NCI-H1694 treated with DMSO at 0.1 percent for 48 hours (cell line): ENCODE data around the gene DLG4.
"Not testable (repeated sequence)": the region's sequence is repeated elsewhere in the genome, so short reads cannot be mapped to it uniquely, and the experiment has no call there.

Experiments used
- DNase-seq: peaks from one replicate; lab custom pipeline; 2025; lab: John Stamatoyannopoulos, UW

Gene DLG4

DNA sequence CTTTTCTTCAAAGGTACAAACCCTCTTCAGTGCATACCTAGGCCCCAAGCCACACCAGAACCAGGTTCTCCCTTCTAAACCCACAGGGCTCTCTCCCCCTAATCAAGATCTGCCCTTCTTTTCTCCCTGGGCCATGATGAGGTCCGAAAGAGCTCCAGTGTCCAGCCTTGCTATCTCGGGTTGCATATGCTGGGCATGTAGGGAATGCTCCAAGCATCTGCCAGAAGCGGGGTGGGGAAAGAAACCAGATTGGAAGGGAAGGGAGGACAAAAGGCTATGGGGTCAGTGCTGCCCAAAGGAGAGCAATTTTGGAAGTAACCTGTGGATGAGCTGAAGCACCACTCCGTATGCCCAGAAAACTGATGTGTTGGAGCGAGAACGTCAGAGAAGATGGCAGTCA is 29.6 kb upstream of the DLG4 start:
- DNase-seq, result no peak

DNA sequence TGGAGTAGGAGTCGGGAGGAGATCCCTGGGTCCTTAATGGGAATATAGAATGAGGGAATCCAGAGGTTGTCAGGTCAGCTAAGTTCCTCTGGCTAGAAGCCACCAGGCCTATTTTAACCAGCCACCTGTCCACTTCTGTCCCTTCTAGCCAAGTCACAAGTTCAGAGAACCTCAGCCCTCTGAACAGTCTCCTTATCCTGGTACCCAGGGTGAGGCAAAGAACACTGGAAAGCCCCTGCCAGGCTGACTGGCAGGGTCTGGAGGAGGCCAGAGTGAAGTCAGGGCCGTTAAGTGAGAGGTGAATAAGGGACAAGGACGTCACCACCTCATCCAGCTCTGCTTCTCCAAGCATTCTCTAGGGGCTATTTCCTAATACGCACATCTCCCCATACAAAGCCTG is 29.2 kb upstream of the DLG4 start:
- DNase-seq, result no peak

DNA sequence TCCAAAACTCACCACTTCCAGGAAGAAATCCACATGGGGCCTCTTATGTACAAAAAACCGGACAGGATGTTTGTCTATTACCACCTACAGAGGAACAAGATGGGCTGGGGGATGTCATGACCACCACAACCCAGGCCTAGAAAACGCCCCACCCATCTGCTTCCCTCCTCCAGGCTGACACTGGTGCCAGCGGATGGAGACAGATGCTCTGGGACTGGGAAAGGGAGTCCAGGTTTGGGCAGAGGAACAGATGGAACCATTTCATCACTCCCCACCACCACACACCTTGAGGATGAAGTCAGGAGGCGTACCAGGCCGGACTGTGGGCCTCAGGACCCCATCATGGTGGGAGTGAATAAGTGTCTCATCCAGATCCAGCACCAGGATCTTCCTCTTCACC is 27.1 kb upstream of the DLG4 start:
- DNase-seq, result no peak

DNA sequence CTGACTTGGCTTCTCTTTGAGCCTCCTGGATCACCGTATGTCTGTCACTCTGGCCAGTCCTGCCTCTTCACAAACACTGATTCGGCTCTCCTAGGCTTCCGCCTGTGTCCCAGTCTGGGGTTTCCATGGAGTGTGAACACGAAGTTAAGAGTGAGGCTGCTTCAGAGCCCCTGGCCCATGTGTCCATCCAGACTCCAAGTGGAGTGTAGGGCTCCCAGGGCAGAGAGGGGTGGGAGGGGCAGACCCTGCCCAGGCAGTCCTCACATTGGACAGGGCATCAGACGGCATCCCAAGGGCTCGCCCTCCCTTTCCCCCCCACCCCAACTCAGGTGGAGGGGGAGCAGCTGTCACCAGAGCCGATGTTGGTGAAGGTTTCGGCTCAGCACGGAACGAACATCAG is 24.2 kb upstream of the DLG4 start:
- not testable (repeated sequence) for DNase-seq

DNA sequence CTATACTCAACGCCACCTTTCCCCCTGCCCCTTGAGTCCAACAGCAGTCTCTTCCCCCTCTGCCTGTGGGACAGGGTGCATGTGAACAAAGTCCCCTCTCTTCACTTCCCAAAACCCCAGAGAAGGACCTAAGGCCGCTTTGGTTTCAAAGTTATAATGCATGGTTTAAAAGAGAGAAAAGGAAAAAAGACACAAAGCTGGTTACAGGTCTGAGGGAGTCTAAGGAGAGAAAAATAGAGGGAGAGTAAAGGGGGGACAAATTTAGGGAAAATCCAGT is 23.8 kb upstream of the DLG4 start:
- DNase-seq, result no peak

DNA sequence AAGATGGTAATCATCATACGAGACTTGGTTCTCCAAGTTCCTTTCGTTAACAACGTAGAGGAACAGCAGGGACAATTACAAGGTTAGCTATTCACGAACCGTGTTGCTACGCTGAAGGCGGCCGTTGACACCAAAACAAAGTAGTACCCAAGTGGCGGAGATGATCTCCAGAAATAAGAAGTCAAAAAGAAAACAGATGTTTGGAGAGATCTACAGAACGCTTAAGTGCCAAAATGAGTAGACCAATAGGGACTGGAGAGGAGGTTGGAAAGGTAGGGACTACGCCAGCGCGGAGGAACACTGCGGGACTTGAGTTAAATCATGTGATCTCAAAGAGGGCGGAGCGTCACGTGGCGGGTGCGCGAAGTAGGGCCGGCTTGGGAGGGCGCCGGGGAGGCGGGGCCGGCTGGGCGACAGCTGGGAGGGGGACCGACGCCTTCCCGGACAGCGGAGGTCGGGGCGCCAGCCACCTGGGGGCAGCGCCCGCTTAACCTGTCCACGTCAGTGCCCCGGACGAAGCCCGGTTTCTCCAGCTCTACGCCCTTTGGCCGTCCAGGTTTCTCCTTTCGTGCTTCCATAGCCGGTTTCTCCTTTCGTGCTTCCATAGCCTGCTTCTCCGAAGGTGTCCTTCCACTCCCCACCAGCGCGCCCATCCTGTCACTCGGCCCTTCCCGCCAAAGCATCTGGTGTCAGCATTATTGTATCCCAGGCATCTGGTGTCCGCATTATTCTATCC is 23.2 kb upstream of the DLG4 start:
- DNase-seq, result peak; percentile 92

DNA sequence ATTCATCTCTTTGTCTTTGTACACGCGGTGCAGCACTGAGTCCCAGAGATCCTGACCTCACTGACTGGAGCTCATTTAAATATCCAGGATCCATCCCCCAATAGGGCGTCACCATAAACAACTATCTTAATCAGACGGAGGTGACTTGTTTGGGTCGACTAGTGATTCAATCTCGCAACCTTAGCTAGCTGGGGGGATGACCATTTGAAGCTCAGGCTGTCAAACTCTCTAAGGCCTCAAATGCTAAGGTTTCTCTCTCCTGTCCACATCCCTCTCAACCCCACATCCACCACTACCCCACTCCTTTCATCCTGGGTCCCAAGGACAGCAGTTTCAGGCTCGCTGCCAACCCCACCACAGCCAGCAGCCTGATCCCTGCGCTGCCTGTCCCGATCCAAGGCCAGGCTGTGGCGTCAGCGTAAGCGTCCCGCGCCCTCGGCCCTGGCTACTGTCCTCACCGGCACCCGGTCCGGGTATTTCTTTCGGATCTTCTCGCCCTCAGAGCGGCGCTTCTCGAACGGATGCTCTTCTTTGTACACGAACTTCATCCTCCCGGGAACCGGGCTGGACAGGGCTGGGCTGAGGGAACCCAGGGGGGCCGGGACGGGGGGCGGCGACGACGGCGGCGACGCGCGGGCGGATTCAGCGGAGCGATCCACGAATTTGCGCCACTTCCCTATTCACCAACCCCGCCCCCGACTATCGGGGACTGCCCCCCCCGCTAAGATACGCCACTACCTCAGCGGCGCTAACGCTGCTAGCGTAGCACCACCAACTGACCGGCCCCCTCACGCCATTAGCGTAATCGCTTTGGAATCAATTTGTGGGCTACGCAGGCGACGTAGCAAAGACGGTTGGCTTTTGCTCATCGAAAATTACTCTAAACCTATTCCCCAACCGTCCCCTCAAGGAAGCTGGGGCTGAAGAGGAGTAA is 22.4 kb upstream of the DLG4 start, which contains the start of gene GABARAP:
Gene GABARAP (minus strand): TSS at position 667 of the 934 bp plus-strand sequence. CDS start 119 bp downstream, at position 548.
- DNase-seq, result peak; percentile 80

DNA sequence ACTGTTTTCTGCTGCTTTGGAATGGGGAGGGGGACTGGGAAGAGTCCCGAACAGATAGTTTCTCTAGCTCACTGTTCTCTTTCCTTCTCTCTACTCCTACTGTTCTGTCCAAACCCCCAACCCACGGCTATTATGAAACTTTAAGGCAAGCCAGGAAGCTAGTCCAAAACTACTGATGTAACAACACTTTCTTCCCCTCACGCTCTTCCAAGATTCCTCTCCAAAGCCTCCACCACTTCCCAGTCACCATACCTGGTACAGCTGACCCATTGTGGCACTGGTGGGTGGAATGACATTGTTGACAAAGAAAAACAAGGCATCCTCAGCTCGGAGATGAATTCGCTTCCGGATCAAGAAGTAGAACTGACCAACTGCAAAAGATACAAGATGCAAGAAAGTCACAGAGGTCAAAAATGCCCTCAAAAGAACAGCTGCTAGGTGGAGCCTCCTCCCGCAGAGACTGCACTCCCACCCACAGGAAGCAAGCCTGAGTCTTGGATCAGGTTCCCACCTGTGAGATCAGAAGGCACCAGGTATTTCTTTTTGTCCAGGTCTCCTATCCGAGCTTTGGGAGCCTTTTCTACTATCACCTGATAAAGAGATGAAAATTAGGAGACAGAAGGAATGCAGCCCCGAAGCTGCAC is 21.6 kb upstream of the DLG4 start:
- no peak for DNase-seq

DNA sequence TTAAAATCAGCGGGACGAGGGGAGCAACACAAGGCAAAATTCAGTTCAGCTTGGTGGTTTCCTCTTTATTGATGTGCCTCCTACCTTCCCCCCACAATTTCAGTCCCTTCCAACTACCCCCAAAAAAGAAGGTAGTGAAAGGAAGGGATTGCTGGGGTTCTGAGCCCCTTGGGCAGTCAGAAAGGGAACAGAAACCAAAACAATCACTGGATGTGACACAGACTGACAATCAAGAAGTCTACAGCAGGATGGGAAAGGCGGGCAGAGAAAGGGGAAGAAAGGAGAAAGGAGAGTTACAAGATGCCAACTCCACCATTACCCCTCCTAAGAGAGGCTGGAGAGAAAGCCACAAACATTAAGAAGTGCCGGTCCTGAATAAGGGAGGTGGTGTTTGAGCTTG is 20.7 kb upstream of the DLG4 start:
- DNase-seq, result no peak

DNA sequence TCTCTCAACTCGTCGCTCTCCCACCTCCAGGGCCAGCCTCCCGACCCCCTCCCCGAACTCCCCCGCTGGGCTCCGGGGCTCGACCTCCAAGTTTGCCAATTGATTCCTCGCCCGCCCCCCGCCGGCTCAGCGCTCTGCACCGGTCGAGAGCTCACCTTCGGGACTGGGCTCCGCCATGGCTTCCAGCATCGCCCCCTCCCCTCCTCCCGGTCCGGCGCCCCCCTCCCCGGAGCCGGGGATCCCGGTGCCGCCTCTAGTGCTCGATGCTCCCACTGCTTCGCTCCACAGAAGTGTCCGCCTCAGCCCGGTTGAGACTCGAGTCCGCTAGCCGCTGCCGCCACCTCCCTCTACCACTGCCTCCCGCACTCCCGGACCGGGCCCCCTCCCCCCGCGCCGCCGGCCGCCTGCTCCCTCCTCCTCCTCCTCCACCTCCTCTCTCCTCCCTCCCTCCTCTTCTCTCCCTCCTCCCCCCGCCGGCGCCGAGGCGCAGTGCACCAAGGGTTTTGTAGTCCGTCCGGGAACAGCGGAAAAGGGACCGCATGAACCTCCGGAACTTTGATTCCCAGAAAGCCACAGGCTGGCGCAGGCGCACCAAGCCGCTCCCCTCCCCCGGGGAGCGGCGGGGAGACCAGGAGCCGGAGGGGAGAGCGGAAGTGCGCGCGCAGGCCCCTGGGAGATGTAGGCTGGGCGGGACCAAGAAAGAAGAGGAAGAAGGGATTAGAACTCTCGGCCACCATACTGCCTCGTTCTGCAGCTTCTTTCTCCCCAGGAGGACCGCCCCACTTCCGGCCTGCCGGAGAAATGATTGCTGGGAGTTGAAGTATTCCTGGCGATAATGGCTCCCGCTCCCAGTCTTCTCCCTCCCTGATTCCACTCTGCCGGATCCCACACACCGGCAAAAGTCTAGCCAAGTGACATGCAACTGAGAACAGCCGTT is 19.7 kb upstream of the DLG4 start, which contains the start of gene PHF23:
Gene PHF23 (minus strand): TSS at position 367 of the 937 bp plus-strand sequence. CDS start 178 bp downstream, at position 189.
- DNase-seq, result peak; percentile 99

DNA sequence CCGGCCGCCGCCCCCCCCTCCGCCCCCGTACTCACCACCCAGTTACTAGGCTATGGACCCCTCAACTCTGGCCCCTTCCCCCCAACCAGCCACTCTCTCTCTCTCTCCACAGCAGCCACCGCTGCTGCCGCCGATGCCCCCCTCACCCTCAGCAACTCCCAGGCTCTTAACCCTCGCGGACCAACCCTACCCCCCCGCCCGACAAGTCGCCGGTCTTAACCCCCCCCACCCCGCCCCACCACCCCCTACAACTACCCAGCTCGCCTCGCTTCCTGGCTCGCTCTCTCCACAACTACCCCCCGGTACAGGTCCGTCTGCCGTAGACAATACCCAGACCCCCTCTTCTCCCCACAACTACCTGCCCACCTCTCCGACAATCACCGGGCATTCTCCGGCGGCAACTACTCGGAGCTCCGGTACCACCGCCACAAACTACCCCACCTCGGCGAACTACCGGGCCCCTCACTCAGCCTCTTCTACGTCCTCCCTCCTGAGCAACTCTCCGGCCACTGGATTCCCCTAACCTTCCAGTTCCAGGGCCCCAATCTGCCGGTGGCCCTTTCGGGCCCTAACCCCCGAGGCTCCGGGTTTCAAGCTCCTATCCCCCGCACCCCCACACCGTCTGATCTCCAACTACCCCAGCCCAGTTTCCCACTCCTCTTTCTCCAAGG is 18.9 kb upstream of the DLG4 start:
- no peak for DNase-seq

DNA sequence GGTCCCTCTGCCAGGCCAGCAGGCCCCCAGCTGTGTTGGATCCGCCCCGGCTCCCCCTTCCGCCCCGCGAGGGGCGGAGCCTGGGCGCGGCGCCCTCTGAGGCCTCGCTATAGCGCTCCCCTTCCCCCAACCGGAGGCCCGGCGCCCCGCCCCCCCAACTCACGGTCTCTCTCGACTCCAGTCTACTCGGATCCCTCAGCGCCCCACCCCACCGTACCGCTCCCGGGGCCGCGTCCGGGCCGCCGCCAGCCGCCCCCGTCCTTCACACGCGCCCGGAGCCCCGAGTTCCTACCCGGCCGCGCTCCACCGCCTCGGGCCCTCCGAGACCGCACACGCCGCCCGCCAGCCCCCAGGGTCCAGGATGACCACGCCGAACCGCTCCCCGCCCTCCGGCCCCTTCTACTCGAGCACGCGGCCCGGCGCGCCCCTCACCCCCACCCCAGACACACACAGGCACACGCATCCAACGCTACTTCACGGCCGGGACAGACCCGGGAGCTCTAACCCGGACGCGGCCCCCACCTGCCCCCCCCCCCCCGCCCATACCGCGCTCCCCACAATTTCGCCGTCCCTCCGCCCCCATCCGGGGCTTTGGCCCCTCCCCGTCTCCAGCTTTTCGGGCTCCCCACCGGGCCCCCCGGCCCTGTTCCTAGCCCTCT is 18.3 kb upstream of the DLG4 start:
- no peak for DNase-seq

DNA sequence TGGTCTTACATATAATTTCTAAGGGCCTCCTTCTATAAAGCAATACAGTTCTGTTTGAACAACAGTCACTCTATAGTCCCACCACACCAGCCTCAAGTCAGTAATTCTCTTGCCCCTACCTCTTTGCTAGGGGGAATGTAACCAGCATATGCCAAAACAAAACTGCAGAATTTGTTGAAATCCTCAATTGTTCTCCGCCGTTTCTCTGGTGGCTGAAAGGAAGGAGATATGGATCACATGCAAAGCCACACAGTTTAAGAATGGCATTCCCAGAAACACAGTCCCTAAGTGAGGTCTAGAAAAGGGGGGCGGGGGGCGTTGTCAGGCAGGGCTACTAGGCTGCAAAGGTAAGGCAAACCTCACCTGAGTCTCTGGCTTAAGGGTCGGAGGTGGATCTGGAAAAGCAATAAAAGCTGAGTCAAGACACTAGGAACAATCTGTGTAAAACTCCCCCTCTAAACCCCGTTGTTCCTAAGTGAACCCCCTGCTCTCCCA is 17.7 kb upstream of the DLG4 start:
- no peak for DNase-seq

DNA sequence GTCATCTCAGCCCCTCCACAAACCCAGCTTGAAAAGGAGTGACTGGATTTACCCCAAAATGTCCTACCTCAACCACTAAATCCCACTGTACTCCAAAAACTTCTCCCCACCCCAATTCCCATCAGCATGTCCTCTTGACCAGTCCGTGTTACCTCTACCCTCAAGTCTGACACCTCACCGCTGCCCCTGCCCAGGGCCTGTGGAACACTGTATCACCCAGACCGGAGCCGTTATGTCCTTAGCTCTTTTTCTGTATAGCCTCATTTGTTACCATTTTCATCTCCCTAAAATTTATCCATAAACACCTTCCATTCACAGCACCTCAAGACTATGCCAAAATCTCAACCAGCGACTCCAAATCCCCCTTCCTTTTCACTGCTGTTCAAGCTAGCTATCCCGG is 17.2 kb upstream of the DLG4 start:
- DNase-seq, result no peak

DNA sequence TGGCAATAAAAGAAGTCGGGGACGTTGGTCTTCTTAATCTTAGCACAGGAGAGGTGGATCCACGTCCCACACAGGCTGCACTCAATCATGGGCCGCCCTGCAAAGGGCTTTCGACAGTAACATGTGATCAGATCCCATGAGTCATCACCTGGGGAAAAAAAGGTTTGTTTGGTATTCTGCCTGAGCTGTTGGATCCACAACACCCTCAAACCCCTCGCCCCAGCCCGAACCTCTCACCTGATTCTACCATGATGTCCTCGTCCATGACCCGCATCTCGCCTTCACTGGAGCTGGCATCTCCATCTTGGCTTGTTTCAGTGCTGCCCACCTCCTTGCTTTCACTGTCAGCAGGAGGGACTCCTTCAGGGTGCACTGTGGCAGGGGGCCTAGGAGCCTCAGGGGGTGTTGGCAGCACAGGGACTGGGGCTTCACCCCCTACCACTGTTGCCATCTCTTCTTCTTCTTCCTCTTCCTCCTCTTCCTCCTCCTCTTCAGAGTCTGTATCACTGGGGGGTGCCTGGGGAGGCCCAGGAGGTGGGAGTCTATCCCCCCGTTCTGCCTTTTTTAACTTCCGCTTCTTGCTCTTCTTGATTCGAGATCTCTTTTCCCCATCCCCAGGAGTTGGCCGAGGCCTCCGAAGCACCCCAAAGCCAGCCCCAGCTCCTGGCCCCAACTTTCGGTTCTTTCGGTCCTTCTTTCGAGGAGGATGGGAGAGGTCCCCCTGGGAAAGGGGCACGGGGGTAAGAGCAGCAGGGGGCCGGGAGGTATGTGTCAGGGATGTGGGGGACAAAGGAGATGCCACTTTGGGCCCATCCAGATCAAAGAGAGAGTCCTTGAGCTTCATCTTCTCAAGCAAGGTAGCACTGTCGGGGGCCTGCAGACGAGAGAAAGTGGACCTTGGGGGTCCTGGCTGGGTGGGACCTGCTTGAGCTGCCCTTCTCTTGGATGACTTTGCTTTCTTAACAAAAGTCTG is 16.3 kb upstream of the DLG4 start:
- no peak for DNase-seq

DNA sequence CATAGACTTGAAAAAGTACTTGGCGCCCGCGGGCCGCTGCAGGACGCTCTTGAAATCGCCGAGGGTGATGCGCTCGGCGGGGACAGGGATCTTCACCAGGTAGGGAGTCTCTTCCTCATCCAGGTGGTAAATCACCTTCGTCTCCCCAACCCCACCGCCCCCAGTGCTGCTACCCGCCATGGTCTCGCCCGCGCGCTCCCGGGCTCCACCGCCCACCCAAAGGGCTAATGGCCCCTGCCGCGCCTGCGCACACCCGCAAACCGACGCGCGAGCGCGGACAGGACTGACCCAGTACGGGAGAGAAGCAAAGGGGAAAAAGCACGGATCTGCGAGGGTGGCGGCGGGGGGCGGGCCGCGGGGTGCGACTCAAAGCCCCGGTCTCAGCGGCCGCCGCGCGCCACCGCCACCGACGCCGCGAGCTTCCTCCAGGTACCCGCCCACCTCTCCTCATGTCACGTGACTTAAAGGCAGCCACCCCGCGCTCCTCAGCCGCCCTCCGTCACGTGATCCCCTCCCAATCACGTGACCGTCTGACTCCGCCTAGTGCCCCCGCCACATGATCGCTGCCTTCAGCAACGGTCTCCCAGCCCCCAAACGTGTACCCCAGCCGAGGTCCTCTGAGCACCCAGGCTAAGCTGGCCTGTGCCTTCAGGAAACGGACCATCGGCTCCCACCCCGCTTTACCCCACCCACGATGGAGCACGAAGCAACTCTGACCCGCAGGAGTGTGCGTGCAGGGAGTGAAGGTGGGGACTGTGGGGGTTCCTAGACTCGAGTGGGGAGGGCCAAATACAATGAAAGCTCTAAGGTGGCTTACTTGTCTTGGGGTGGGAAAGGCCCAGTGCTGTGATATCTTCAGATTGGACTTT is 14.7 kb upstream of the DLG4 start, which contains the start of gene DVL2:
Gene DVL2 (minus strand): TSS at position 435 of the 869 bp plus-strand sequence. CDS start 255 bp downstream, at position 180.
- DNase-seq, result peak; percentile 90

DNA sequence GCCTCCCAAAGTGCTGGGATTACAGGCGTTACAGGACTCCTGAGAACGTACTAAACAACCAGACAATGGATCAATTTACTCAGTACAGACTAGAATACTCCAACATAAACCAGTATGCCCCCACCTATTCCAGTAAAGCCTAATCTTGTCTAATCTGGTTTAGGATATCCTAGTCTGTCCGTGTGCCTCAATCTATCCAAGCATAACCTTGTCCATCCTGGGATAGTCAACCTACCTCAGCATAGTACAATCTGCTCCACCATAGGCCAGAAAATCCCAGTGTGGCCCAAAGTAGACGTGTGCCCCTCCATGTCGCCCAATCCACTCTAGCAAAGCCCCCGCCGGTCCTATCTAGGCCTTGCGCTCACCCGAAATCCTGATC is 14.1 kb upstream of the DLG4 start:
- DNase-seq, result no peak

DNA sequence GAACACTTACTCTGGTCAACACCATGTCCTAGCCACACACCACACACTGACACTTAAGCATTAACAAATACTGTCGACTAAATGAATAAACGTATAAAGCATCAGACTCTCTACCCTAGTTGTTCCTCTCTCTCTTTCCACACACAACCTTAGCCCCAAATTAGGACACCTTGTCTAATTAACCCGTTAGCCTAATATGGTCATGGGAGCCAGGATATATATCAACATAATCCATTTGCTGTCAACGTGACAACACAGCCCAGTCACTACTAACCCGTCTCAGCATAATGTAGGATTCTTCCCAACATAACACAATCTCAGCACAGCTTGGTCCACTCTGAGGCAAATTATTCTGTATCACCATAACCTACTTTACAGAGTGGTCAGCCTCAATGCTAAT is 12.5 kb upstream of the DLG4 start:
- no peak for DNase-seq
